HG03064 (cell line): ENCODE results near the gene TCEA2.

ENCODE experiments used
- ATAC-seq: cut with Tn5 transposase; IDR thresholded peaks from one replicate; pipeline ENCODE4 v1.9.1; 2021; ENCODE audit warnings: low read depth; ENCODE audit not compliant: unreplicated experiment

TCEA2 gene

GRCh38 chr20:64090165-64090564 is 27.2 kb downstream of the TCEA2 start:
- no peak for ATAC-seq

- no peak for ATAC-seq
Observed at GRCh38 chr20:64091340-64091739, 28.3 kb downstream of the TCEA2 start.

- ATAC-seq = no peak
Observed at GRCh38 chr20:64091770-64092169, 28.8 kb downstream of the TCEA2 start.

GRCh38 chr20:64092258-64093012 is 29.4 kb downstream of the TCEA2 start:
- no peak for ATAC-seq

GRCh38 chr20:64093013-64093503 is 30.1 kb downstream of the TCEA2 start:
- ATAC-seq = no peak

GRCh38 chr20:64095455-64095854 is 32.5 kb downstream of the TCEA2 start:
- ATAC-seq = no peak

GRCh38 chr20:64095927-64096326 is 32.9 kb downstream of the TCEA2 start:
- no peak for ATAC-seq

- ATAC-seq = no peak
Observed at GRCh38 chr20:64096535-64096934, 33.5 kb downstream of the TCEA2 start.

GRCh38 chr20:64098471-64099013 is 35.5 kb downstream of the TCEA2 start:
- no peak for ATAC-seq

GRCh38 chr20:64099086-64099786 is 36.2 kb downstream of the TCEA2 start:
- ATAC-seq = no peak

- no peak for ATAC-seq
Observed at GRCh38 chr20:64099880-64100565, 37.0 kb downstream of the TCEA2 start.

- ATAC-seq = no peak
Observed at GRCh38 chr20:64100566-64100888, 37.5 kb downstream of the TCEA2 start.

- no peak for ATAC-seq
Observed at GRCh38 chr20:64100946-64101688, 38.1 kb downstream of the TCEA2 start.

- ATAC-seq = no peak
Observed at GRCh38 chr20:64101731-64102621, 39.0 kb downstream of the TCEA2 start.

GRCh38 chr20:64102647-64103354 is 39.8 kb downstream of the TCEA2 start:
- no peak for ATAC-seq

- no peak for ATAC-seq
Observed at GRCh38 chr20:64103871-64104666, 41.1 kb downstream of the TCEA2 start.

GRCh38 chr20:64104667-64105451 is 41.9 kb downstream of the TCEA2 start:
- ATAC-seq = no peak
